Colonic mucosa (tissue), 4 donors: ENCODE data around the gene PPIP5K1. TPM values are rescaled to one million over a fixed set of nuclear protein-coding genes. Genes with fewer than 3 reads are reported as not detected.

Experiments
- DNase-seq: peaks from one replicate; pipeline ENCODE4 v3.0.0-alpha.2; 2020
- H3K27ac ChIP-seq: fragments of 200-600 bp; one replicate; pipeline ENCODE4 v1.8.0; 2021
- H3K27me3 ChIP-seq: fragments of 200-600 bp; one replicate; pipeline ENCODE4 v1.8.0; 2021
- H3K36me3 ChIP-seq: fragments of 200-600 bp; one replicate; pipeline ENCODE4 v1.8.0; 2021
- H3K4me1 ChIP-seq: fragments of 200-600 bp; one replicate; pipeline ENCODE4 v1.8.0; 2021; ENCODE audit warnings: mild to moderate bottlenecking
- H3K4me3 ChIP-seq: fragments of 200-600 bp; one replicate; pipeline ENCODE4 v1.8.0; 2021
- H3K9ac ChIP-seq, 2 donors: one replicate each; pipeline ENCODE4 v1.7.0; 2013; ENCODE audit warnings: control low read depth in 2 of 2, low read depth in 2 of 2, low read length in 2 of 2
- H3K9me3 ChIP-seq: fragments of 200-600 bp; one replicate; pipeline ENCODE4 v1.8.0; 2021
- CTCF ChIP-seq: fragments of 200-600 bp; IDR thresholded peaks from one replicate; pipeline ENCODE4 v1.8.0; 2022; ENCODE audit warnings: antibody characterized with exemption, mild to moderate bottlenecking
- intact Hi-C: fragments of 100-400 bp; cut with DNase I; formaldehyde crosslinking; loops from one replicate; pipeline ENCODE4 v1.14.1; 2022
- total RNA-seq, 2 donors: library from RNA; stranded (reverse); fragmentation: NEBNext Ultra II Directional in 1 of 2; extraction: Animal tissue kit (Norgen Biotek cat#: 25700) in 1 of 2; gene quantifications; one replicate each; pipeline ENCODE4 v1.2.1, GENCODE V29; 2021
- donor health status: healthy.
- donor health status: DM: no; HTN: no; CAD: no.
- donor health status: DM: no; HTN: no; CAD: no.

Gene PPIP5K1
- total RNA-seq, 2 donors from 2014 or later = 62.5 to 116 TPM

- H3K27me3 ChIP-seq = no peaks in the 10 kb centered on the region
- no peaks in the 10 kb centered on the region for H3K36me3 ChIP-seq
- no peaks in the 10 kb centered on the region for H3K9me3 ChIP-seq
- peak; percentile 98 for DNase-seq
- peaks cover 4% of the 10 kb centered on the region for H3K4me1 ChIP-seq
- peak within 1 kb of the TSS; percentile 79 for H3K27ac ChIP-seq
- peak within 1 kb of the TSS; percentile 77 to 81 for H3K9ac ChIP-seq
- TF ChIP-seq CTCF = no peak
- H3K4me3 ChIP-seq = peak within 1 kb of the TSS; percentile 82
- intact Hi-C loops = no loop called here
Measured at GRCh38 chr15:43492673-43493601, 97.1 kb downstream of the PPIP5K1 start, which contains the start of gene TP53BP1. Gene TP53BP1, minus strand, starts transcription at chr15:43493156. Its CDS starts 113 bp downstream, at chr15:43493043.

DNA sequence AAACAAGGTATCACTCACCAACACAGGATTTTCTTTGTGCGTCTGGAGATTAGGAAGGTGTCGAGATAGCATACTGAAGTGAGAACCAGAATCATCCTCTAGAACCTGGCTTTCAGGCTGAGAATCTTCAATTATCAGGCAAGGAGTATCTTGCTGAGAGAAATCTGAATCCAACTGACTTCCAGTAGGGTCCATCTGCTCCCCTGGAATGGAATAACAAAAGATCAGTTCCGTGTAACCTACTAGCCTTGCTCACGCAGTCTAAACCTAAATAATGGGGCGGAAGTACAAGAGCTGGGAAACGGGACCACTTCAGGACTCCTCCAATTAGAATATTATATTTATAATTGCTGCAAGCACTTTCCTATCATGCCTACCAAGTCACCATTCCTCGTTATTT lies 97.7 kb downstream of the PPIP5K1 start:
- no peak for DNase-seq
- Histone ChIP-seq H3K4me3 (peak overlapping the region; percentile 82), H3K36me3 (no peaks in the 10 kb centered on the region), H3K9ac (peak overlapping the region; percentile 77 to 81), H3K9me3 (no peaks in the 10 kb centered on the region), H3K27ac (peak overlapping the region; percentile 79), H3K4me1 (peaks cover 4% of the 10 kb centered on the region), H3K27me3 (no peaks in the 10 kb centered on the region)
- no peak for TF ChIP-seq CTCF
- intact Hi-C loops = no loop called here

GRCh38 chr15:43489191-43489590 lies 100.8 kb downstream of the PPIP5K1 start:
- intact Hi-C loops = no loop called here
- Histone ChIP-seq H3K9me3 (no peaks in the 10 kb centered on the region), H3K36me3 (no peaks in the 10 kb centered on the region), H3K27ac (no peak overlapping the region), H3K9ac (no peak overlapping the region), H3K4me3 (no peak overlapping the region), H3K27me3 (no peaks in the 10 kb centered on the region), H3K4me1 (peaks cover 4% of the 10 kb centered on the region)
- TF ChIP-seq CTCF = no peak
- DNase-seq = peak; percentile 54

DNA sequence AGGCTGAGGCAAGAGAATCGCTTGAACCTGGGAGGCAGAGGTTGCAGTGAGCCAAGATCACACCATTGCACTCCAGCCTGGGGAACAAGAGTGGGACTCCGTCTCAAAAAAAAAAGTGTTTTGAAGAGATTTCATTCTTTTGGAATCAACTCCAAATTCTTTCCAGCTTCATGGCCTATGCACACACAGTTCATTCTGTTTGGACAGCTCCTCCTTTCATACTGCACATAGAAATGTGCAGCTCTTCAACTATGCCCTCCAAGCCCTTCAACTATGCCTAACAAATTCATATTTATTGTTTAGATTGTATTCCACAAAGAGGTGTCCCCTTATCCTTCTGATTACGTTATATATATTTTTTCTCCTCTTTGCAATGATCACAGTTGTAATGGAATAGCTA lies 101.2 kb downstream of the PPIP5K1 start:
- intact Hi-C loops = no loop called here
- Histone ChIP-seq H3K36me3 (no peaks in the 10 kb centered on the region), H3K27ac (no peak overlapping the region), H3K4me1 (peaks cover 3% of the 10 kb centered on the region), H3K9me3 (no peaks in the 10 kb centered on the region), H3K4me3 (no peak overlapping the region), H3K27me3 (no peaks in the 10 kb centered on the region), H3K9ac (no peak overlapping the region)
- no peak for TF ChIP-seq CTCF
- DNase-seq = no peak

DNA sequence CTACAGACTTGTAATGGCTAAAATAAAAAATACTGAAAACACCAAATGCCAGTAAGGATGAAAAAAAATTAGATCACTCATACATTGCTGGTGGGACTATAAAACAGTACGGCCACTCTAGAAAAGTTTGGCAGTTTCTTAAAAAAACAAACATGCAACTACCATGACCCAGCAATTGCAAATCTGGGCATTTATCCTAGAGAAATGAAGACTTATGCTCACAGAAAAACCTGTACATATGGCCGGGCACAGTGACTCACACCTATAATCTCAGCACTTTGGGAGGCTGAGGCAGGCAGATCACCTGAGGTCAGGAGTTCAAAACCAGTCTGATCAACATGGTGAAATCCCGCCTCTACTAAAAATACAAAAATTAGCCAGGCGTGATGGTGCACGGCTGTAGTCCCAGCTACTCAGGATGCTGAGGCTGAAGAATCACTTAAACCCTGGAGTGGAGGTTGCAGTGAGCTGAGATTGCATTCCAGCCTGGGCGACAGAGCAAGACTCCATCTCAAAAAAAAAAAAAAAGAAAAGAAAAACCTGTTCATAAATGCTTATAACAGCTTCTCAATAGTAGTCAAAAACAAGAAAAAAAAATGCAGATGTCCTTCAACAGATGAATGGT lies 102.6 kb downstream of the PPIP5K1 start:
- no peaks in the 10 kb centered on the region for H3K27me3 ChIP-seq
- no peak overlapping the region for H3K27ac ChIP-seq
- H3K9me3 ChIP-seq = no peaks in the 10 kb centered on the region
- H3K9ac ChIP-seq = no peak overlapping the region
- H3K4me1 ChIP-seq = no peaks in the 10 kb centered on the region
- intact Hi-C loops = no loop called here
- no peak for DNase-seq
- no peak for TF ChIP-seq CTCF
- no peak overlapping the region for H3K4me3 ChIP-seq
- no peaks in the 10 kb centered on the region for H3K36me3 ChIP-seq
